Activated gamma-delta T cell treated with Interleukin-2 at 50 U/mL for 16 hours (primary cell): ENCODE data around the gene TRMT61A.

Experiments used
- DNase-seq: peaks from one replicate; pipeline ENCODE4 v3.0.0-alpha.2; 2020

Gene TRMT61A

DNA sequence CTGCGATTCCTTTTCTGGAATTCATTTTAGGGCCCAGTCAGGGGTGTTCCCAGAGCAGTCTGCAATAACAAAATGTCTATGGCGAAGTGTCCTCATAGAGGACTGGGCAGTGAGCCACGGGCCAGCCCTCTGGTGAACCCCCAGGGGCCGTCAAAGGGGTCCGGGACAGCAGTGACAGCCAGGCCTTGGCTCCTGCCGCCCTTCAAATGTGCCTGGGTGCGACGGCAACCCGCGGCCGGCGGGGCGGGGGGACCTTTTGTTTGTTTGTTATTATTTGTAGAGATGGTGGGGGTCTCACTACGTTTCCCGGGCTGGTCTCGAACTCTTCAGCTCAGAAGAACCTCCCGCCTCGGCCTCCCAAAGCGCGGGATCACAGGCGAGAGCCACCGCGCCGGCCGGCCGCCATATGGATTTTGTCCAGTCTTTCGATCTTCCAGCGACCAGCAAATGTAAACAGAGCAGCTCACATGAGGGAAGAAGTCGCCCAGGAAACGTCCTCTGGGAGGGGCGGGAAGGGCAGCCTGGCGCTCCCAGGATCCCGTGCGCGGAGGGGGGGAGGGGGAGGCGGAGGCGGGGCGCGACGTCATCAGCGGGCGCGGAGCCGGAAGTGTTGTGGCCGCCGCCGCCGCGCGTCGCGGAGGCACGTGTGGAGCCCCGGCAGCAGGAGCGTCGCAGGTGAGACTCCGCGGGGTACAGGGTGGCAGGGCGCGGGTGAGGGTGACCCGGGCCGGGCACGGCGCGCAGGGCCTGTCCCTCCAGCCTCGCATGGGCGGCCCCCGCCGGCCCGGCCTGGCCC, at the start of gene TRMT61A:
TRMT61A (plus strand) TSS at position 610 of the 796 bp plus-strand sequence. CDS start 783 bp downstream, outside the sequence.
- peak; percentile 66 for DNase-seq

DNA sequence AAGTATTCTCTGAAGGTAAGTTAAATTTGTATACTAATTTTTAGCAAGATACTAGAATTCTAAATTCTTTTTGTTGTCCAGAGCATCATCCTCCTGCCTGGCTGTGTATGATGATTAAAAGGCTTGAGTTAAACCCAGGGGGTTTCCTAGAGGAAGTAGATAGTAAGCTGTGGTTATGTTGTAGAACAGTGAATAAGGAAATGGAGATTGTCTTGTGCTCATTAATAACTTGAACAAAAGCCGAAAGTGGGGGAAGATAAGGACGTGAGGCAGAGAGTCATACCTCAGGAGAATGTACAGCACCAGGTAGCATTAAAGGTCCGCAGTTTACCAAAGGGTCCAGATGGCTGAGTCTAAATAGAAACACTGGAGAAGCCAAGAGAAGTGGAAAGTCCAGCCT, 48.4 kb upstream of the TRMT61A start:
- no peak for DNase-seq

DNA sequence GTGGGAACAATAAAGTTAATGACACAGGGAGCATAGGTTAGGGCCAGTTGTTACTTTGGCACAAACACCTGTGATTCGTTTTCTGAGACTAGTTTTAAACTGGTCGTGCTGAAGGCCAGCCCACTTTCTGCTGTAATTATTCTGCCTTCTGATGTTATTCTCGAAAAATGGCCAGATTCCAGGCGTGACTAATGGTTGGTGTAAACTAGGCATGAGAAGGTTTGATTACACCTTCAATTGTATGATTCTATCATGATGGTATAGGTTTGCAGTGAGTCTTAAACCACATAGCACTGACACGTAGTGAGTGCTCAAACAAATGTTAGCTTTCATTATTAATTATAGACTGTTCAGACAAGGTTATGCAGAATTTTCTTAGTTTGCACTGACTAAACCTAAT, 45.4 kb upstream of the TRMT61A start:
- DNase-seq = no peak

DNA sequence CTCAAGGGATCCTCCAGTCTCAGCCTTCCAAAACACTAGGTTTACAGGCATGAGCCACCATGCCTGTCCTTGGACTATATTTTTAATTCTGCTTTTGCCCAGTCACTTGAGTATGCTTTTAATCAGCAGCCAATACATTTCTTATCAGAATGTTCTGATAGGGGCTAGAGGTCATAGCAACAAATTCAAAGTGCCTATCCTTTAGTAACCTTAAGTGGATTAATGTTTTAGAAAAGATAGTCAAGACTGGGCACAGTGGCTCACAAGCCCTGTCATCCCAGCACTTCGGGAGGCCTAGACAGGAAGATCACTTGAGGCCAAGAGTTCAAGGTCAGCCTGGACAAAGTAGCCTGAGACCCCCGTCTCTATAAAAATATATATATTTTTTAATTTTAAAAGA, 43.5 kb upstream of the TRMT61A start:
- DNase-seq = no peak

DNA sequence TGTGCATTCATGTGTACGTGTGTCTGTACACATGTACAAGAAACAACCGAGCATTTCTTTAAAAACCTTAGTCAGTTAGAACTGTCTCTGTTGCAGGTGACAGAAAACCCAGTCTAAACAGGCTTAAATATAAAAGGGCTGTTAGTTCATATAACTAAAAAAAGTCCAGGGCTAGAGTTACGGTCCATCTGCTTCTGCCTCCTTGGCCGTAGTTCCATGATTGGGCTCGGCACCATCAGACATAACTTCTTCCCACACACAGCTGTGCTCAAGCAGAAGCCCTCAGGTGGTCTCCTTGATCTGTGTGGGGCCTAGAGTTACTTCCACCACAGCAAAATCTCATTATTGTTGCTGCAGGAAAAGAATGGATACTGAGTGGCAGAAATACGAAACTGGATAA, 40.9 kb upstream of the TRMT61A start:
- no peak for DNase-seq

DNA sequence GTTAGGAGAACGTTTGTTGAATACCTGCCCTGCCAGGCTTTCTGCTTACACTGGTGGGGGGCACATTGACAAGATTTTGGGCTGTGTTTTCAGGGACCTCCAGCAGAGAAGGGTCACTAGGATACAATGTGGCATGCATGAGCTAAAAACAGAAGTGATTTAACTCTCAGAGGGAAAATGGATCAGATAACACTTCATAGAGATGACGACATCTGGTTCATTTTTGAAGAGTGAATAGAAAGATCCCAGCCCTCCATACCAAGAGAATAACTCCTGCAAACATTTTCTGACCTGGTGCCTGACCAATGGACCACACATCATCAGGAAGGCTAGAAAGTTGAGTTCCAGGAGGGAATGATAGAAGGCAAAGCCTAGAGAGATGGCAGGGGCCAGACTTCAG, 40.0 kb upstream of the TRMT61A start:
- no peak for DNase-seq

DNA sequence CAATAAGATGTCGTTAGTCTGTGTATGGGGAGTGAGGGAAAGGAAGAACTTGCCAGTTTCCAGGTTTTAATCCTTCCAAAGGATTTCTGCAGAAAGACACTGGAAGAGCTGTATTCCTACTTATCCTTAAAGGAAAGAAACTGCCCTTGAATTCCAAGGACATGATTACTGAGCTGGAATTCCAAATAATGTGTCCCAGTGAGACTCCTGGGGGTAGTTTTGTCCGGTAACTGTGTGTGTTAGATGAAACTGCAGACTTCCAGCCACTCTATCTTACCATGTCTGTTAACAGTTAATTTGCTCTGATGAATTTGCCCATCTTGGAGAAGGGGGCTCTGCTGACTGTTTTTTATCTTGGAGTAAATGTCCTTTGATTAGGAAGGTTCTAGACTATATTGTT, 39.4 kb upstream of the TRMT61A start:
- DNase-seq = no peak

DNA sequence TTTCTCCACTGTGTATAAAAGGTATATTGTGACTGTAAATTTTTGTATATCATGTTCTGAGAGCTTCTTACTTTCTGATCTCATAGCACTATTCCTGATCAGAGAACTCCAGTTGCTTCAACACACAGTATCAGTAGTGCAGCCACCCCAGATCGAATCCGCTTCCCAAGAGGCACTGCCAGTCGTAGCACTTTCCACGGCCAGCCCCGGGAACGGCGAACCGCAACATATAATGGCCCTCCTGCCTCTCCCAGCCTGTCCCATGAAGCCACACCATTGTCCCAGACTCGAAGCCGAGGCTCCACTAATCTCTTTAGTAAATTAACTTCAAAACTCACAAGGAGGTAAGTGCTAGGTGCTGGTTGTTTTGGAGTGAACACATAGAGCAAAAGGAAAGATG, 37.3 kb upstream of the TRMT61A start:
- DNase-seq = no peak

DNA sequence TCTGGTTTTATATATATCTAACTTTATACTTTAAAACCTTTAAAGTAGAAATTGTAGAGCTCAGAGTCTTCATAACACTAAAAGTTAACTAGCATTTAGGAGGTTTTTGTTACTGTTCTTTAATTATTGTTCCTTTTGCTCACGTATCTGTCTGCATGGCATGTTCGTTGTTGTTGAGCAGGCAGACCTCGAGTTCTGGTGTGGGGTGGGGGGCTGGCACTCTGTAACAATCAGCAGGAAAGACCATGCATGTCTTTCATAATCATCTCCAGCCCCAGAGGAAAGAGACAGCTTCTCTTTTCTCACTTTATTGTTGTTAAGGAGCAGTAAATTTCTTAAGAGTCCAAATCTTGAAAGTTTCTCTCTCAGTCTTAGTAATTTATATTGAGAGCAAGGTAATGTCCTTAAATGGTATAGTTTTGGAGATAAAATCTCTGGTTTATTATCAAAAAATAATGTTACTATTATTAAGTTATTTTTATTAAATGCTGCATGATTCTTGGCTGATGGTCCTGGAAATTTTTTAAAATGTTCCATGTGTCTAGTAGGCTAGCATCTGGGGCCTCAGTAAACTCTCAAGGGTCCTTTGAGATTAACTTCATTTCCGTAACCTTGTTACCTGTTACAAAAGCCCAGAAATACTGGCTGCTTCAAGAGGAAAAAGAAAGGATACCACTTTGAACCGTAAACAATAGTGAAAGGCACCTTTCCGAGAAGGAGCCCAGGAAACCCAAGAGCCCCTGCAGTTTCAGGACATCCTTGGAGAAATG, 36.7 kb upstream of the TRMT61A start:
- DNase-seq = no peak

DNA sequence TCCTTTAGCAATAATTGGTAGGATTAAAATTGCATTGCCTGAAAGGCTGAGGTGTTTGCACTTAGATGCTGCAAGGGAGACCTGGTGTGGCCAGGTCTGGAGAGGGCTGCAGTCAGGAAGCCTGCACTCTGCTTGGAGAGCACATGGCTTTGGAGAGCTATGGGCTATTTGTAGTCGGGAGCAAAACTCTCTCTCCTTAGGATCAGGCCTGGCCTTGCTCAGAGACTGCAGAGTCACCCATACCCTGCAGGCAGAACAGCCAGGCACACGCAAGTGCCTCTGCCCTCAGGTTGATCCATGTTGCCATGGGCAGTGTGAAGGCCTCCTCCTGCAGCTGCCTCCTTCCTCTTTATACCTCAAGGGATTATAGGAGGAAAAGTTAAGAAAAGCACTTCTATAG, 33.1 kb upstream of the TRMT61A start:
- no peak for DNase-seq

DNA sequence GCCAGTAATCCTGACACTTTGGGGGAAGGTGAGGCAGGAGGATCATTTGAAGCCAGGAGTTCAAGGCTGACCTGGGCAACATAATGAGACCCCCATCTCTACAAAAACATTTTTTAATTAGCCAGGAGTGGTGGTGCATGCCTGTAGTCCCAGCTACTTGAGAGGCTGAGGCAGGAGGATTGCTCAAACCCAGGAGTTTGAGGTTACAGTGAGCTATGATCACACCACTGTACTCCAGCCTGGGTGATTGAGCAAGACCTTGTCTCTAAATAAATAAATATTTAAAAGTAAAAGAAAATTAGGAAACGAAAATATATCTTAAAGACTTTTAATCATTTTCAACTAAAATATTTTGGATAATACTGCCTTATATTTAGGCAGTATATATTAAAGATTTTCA, 32.2 kb upstream of the TRMT61A start:
- DNase-seq = no peak

DNA sequence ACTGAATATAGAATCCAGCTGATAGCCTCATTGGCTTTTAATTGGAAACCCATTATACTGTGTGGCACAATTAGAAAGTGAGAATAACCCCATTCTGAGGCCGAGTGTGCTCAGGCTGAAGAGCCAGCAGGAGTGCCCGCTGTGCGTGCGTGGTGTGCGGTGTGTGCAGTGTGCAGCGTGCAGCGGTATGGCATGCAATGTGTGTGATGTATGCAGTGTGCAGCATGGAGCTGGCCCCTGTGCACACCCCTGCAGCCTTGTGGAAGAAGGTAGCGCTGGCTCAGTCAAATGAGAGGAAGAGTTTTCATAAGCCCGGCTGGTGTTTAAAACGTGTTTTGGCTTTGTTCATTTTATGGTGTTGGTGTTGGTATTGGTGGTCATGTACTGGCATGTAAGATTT, 29.3 kb upstream of the TRMT61A start:
- DNase-seq = no peak

DNA sequence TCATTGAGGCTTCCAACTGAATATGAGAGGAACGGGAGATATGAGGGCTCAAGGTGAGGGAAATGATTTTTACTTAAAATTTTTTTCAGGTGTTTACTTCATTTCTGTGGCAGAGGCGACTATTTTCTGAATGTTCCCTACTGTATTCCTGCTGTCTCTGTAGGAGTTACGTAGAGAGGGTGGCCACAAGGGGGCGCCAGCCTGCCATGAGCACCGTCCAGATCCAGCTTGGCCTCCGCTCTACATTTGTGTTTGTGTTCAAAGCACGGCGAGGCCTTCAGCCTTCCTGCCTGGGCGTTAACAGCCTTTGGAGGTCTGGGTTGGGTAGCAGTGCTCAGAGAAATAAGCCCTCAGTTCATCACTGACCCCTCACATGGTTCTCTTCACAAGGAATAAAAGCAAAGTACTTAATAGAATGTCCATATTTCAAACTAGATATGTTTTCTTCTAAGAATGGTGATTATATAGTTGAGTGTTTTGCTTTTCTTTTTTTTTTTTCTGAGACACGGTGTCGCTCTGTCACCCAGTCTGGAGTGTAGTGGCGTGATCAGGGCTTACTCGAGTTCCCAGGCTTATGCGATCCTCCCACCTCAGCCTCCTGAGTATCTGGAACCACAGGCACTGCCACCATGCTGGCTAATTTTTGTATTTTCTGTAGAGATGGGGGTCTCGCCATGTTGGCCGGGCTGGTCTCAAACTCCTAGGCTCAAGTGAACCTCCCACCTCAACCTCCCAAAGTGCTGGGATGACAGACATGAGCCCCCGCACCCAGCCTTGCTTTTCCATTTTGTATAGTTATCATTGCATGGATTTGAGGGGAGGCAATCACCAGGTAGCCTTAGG, 28.6 kb upstream of the TRMT61A start:
- DNase-seq = peak; percentile 79

DNA sequence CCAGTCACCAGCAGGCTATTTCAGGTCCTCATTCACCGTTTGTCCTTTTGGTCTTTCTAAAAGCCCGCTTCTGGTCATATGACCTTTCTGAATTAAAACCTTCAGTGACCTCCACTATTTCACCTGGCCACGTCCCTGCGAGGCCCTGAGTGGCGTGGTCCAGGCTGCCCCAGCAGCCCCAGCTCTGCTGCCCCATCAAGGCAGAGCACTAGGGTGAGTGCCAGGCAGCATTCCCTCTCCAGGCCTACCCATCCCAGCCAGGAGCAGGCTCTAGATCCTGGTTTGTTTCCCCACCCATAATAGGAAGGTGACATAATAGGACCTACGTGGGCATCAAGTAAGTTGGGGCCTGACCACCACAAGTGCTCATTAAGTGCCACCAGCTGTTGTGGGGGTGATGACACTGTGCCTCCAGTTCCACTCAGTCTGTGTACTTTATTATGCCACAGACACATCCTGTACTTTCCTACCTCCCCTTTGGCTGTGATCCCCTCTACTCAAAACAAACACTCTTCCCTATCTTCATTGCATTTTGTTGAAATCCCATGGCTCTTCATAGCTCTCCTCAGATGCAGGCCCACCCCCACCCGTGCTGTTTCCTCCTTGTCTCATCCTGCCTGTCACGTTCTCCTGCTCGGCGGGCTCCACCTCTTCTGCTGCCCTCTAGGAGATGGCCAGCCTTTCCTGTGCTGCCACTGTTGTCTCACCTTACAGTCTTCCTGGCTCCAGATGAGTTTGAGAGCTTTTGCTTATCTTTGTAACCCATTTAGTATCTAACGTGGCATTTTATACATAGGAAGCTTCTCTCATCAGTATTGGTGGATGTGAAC, 27.7 kb upstream of the TRMT61A start:
- no peak for DNase-seq

DNA sequence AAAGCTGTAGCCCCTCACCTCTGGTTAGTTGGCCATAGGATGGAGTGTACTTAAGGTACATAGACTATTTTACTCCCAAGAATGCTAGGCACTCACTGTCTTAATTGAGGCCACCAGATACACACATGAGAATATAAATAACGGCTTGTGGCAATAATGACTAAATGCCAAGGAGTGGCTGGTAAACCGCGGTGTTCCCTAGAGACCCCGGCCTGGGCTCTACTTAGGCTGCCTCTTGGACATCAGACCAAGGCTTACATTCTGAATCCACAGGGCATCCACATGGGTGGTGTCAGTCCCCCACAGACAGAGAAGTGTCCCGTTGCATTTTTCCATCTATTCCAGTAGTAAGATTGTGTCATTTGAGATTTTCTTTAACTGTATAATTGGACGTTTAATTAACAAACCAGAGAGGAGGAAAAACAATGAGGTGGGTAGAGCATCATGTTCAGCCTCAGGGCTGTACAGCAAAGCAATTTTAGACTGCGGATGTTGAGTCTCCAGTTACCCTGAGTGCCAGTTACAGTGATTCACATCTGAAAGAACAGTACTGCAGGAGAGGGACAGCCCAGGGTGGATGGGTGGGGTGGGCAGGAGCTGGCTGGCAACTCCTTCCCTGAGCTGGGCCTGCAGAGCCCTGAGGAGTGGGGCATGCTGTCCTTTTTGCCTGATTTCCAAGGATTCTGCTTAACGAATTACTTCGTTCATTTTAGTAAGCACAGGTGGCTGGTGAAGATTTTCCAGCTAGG, 26.9 kb upstream of the TRMT61A start:
- DNase-seq = no peak

DNA sequence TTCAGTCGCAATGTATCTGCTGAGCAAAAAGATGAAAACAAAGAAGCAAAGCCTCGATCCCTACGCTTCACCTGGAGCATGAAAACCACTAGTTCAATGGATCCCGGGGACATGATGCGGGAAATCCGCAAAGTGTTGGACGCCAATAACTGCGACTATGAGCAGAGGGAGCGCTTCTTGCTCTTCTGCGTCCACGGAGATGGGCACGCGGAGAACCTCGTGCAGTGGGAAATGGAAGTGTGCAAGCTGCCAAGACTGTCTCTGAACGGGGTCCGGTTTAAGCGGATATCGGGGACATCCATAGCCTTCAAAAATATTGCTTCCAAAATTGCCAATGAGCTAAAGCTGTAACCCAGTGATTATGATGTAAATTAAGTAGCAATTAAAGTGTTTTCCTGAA, 26.1 kb upstream of the TRMT61A start:
- no peak for DNase-seq

DNA sequence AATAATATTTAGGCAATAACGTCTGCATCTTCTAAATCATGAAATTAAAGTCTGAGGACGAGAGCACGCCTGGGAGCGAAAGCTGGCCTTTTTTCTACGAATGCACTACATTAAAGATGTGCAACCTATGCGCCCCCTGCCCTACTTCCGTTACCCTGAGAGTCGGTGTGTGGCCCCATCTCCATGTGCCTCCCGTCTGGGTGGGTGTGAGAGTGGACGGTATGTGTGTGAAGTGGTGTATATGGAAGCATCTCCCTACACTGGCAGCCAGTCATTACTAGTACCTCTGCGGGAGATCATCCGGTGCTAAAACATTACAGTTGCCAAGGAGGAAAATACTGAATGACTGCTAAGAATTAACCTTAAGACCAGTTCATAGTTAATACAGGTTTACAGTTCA, 25.7 kb upstream of the TRMT61A start:
- no peak for DNase-seq

DNA sequence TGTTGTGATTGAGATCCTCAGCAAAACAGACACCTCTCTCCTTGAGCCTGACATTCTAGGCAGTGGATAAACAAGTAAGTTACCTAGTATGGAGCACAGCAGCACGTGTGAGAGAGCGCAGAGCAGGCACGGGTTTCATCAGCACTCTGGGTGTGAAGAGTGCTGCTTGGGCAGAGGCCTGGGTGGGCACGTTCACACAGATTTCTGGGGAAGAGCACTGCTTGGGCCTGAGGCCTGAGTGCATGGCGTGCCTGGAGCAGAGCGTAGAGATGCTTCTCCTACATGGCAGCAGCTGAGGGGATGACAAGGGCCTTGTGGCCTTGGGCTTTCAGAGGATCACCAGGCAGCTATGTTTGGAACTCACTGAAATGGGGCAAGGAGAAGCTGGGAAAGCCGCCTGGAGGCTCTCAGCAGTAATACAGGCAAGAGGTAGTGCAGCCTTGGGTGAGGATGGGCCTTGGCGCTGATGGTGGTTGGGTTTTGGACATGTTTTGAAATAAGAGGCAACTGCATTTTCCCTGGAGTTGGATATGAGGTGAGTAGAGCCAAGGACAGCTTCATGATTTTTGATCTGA, 23.9 kb upstream of the TRMT61A start:
- no peak for DNase-seq

DNA sequence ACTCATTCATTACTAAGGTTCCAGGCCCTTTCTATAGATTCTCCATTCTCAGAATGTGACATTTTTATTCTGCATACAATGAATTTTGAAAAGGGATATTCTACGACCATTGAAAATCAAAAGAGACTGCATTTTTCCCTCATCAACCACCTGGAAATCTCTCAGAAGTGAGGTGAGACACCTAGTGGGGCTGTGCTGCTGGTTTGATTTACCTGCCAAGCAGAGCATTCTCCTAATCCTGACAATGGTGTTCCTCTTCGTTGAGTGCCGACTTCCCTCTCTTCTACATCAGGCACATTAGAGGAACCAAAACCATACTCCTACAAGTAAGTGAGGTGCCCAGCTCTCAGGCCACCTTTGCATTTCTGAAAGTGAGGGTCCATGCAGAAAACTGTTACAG, 21.2 kb upstream of the TRMT61A start:
- DNase-seq = no peak

DNA sequence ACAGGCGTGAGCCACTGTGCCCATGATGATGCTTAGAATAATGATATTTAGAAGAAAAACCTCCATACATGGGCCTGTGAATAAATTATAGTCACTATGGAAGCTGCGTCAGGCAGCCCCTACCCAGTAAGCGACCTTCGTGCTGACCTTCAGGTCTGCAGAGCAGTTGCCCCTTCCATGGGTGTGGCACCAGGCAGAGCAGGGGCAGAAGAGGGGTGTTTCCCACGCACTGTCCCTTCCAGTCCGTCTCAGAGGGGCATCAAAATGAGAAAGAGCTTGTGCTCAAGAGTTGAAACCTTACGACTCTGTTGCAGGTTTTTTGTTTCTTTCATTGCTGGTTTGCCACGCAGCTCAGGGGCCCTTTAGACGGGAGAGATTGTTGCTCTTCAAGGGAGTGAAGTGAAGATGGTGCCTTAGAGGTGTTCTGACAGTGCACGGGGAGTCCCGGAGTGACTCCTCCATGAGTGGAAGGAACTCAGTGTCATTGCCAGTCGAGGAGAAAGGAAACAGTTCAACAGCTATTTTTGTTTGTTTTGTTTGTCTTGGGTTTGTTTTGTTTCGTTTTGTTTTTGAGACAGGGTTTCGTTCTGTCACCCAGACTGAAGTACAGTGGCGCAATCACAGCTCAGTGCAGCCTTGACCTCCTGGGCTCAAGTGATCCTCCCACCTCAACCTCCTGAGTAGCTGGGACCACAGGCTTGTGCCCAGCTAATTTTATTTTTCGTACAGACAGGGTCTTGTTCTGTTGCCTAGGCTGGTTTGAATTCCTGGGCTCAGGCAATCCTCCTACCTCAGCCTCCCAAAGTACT, 20.3 kb upstream of the TRMT61A start:
- no peak for DNase-seq
